B cell (primary cell): Measurements from ENCODE around the gene NELL1.

ENCODE experiments used
- EZH2 ChIP-seq: IDR thresholded peaks from 2 replicates; pipeline ENCODE4 v1.6.1; 2012; ENCODE audit warnings: borderline replicate concordance, low read depth, mild to moderate bottlenecking, moderate library complexity, low read length; ENCODE audit not compliant: insufficient read depth, poor library complexity, severe bottlenecking
- TF ChIP-seq, protein P1 (sequence below): fragments of 200-600 bp; IDR thresholded peaks from one replicate; pipeline ENCODE4 v1.8.0; 2022; ENCODE audit warnings: antibody characterized with exemption, mild to moderate bottlenecking

DNA sequence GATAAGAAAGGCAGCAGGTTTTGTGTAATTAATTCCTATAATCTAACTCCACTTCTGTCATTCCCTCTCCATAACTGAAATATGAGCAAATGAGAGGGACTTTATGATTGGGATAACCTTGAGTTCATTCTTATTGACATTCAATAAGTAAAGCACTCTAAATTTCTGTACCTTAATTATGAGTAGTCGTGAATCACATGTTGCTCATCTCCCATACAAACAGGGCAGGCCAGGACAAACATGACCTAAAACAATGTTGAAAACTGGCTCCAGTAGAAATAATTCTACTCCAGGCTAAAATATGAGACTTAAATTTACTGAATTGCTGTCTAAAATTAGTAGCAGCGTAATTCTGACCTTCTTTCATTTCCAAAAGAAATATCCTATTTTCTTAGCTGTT, 505.4 kb downstream of the NELL1 start:
- TF ChIP-seq, protein P1, sequence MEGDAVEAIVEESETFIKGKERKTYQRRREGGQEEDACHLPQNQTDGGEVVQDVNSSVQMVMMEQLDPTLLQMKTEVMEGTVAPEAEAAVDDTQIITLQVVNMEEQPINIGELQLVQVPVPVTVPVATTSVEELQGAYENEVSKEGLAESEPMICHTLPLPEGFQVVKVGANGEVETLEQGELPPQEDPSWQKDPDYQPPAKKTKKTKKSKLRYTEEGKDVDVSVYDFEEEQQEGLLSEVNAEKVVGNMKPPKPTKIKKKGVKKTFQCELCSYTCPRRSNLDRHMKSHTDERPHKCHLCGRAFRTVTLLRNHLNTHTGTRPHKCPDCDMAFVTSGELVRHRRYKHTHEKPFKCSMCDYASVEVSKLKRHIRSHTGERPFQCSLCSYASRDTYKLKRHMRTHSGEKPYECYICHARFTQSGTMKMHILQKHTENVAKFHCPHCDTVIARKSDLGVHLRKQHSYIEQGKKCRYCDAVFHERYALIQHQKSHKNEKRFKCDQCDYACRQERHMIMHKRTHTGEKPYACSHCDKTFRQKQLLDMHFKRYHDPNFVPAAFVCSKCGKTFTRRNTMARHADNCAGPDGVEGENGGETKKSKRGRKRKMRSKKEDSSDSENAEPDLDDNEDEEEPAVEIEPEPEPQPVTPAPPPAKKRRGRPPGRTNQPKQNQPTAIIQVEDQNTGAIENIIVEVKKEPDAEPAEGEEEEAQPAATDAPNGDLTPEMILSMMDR = no peak
- no peak for TF ChIP-seq EZH2
